Transverse colon (tissue), 4 donors: Measurements from ENCODE around the gene SYCE3. TPM values are rescaled to one million over a fixed set of nuclear protein-coding genes. Genes with fewer than 3 reads are reported as not detected.

ENCODE experiments used
- DNase-seq: peaks from one replicate; pipeline ENCODE4 v3.0.0-alpha.2; 2019
- H3K27ac ChIP-seq, 4 donors: fragments of 200-600 bp; sonication (generic); 2 replicates each; pipeline ENCODE4 v1.5.1; 2016 to 2018; ENCODE audit warnings: inconsistent platforms in 4 of 4
- H3K27me3 ChIP-seq: fragments of 200-600 bp; sonication (generic); 2 replicates; pipeline ENCODE4 v1.5.1; 2017; ENCODE audit warnings: inconsistent platforms
- H3K36me3 ChIP-seq, 4 donors: fragments of 200-600 bp; sonication (generic); 2 replicates each; pipeline ENCODE4 v1.5.1; 2017 to 2019; ENCODE audit warnings: inconsistent platforms in 4 of 4
- H3K4me1 ChIP-seq, 4 donors: fragments of 200-600 bp; sonication (generic); 2 replicates each; pipeline ENCODE4 v1.5.1; 2017 to 2020; ENCODE audit warnings: inconsistent platforms in 4 of 4
- H3K4me3 ChIP-seq, 4 donors: fragments of 200-600 bp; sonication (generic); 1 replicate in 1 of 4; 2 replicates in 3 of 4; pipeline versions ENCODE4 v1.5.1 to v1.6.1; 2017 to 2019; ENCODE audit warnings: inconsistent platforms in 4 of 4
- H3K9me3 ChIP-seq, 2 donors: fragments of 200-600 bp; sonication (generic); 2 replicates each; pipeline ENCODE4 v1.5.1; 2017 to 2019; ENCODE audit warnings: inconsistent platforms in 2 of 2
- CTCF ChIP-seq, 5 experiments: fragments of 200-600 bp in 3 of 5; fragments of 450-650 bp in 2 of 5; sonication (generic) in 3 of 5; IDR thresholded peaks; 1 replicate in 2 of 5; 2 replicates in 3 of 5; pipeline ENCODE4 v1.5.1; 2016 to 2017; ENCODE audit warnings: antibody characterized with exemption in 5 of 5, inconsistent platforms in 3 of 5, mild to moderate bottlenecking in 2 of 5, moderate library complexity in 1 of 5
- EP300 ChIP-seq: sonication (generic); formaldehyde crosslinking; IDR thresholded peaks from one replicate; pipeline ENCODE4 v1.6.1; 2017; ENCODE audit warnings: antibody characterized with exemption, low read depth
- POLR2A ChIP-seq: fragments of 450-650 bp; IDR thresholded peaks from one replicate; pipeline ENCODE4 v1.6.1; 2016; ENCODE audit warnings: antibody characterized with exemption, mild to moderate bottlenecking, moderate library complexity
- POLR2AphosphoS5 ChIP-seq, 3 donors: sonication (generic); formaldehyde crosslinking; IDR thresholded peaks; one replicate each; pipeline ENCODE4 v1.6.1; 2016; ENCODE audit warnings: antibody characterized with exemption in 3 of 3
- WGBS, 2 donors: methylation state at CpG; one replicate each; pipeline ENCODE4 v1.1.5; 2018; ENCODE audit warnings: low coverage in 1 of 2; 5-methylcytosine and 5-hydroxymethylcytosine counted together
- in situ Hi-C, 4 donors: fragments of 200-750 bp; cut with MboI; loops; one replicate each; pipeline versions ENCODE4 v1.15.0 to v1.15.1; 2017; ENCODE audit warnings: low sequenced_read_pairs in 3 of 4, low pct_ligation_motif_present in 1 of 4, low pct_unique_long_range_greater_than_20kb in 1 of 4
- intact Hi-C: fragments of 100-400 bp; cut with DNase I; formaldehyde crosslinking; loops from one replicate; pipeline ENCODE4 v1.15.1; 2023; ENCODE audit warnings: low total_unique reads
- total RNA-seq, 4 donors: library from RNA; depleted of rRNA; stranded (reverse); fragments of >200 nt; gene quantifications; one replicate each; pipeline ENCODE4 v1.1.0, GENCODE V29; 2016

The SYCE3 gene
- total RNA-seq, 4 donors from 2014 or later, result not detected

- no peak overlapping the region for H3K4me3 ChIP-seq
- peaks cover 8 to 37% (median 28%) of the 10 kb centered on the region in 4 donors for H3K4me1 ChIP-seq
- no peak for DNase-seq
- intact Hi-C loops, result no loop called here
- WGBS, 2 donors, result 43% methylated on average over 34 of the region's 35 CpGs; no CpG with 5 or more reads in 1 of the 2 donors
- H3K27ac ChIP-seq, result no peak overlapping the region
- H3K36me3 ChIP-seq, result no peaks in the 10 kb centered on the region
- in situ Hi-C loops, result no loop called here
- H3K27me3 ChIP-seq, result peaks cover 43% of the 10 kb centered on the region
- no peak for TF ChIP-seq POLR2AphosphoS5 (IDR thresholded peaks at IDR 0.05)
- no peak for TF ChIP-seq EP300
- TF ChIP-seq CTCF (IDR thresholded peaks at IDR 0.05), result no peak
- no peak for TF ChIP-seq POLR2A
- no peaks in the 10 kb centered on the region for H3K9me3 ChIP-seq
Observed at GRCh38 chr22:50547263-50547985, 15.3 kb downstream of the SYCE3 start.

GRCh38 chr22:50546326-50547262, 16.1 kb downstream of the SYCE3 start:
- no peak for TF ChIP-seq CTCF (IDR thresholded peaks at IDR 0.05)
- TF ChIP-seq POLR2AphosphoS5 (IDR thresholded peaks at IDR 0.05), result no peak
- no peak for TF ChIP-seq POLR2A
- no peak for TF ChIP-seq EP300
- 80% methylated on average over 72 of the region's 78 CpGs; no CpG with 5 or more reads in 1 of the 2 donors for WGBS, 2 donors
- no peaks in the 10 kb centered on the region for H3K36me3 ChIP-seq
- no peak overlapping the region for H3K4me3 ChIP-seq
- H3K27ac ChIP-seq, result no peak overlapping the region
- H3K9me3 ChIP-seq, result no peaks in the 10 kb centered on the region
- no peak for DNase-seq
- in situ Hi-C loops, result no loop called here
- peaks cover 43% of the 10 kb centered on the region for H3K27me3 ChIP-seq
- peaks cover 9 to 40% (median 28%) of the 10 kb centered on the region in 4 donors for H3K4me1 ChIP-seq
- intact Hi-C loops, result no loop called here

GRCh38 chr22:50545522-50546325, 17.0 kb downstream of the SYCE3 start, which contains the start of gene KLHDC7B:
TSS of gene KLHDC7B (plus strand) at chr22:50545899. CDS start at chr22:50546244, 345 bp downstream.
- H3K36me3 ChIP-seq, result no peaks in the 10 kb centered on the region
- no peak for TF ChIP-seq EP300
- TF ChIP-seq POLR2AphosphoS5 (IDR thresholded peaks at IDR 0.05), result no peak
- no peak for TF ChIP-seq POLR2A
- no peak for TF ChIP-seq CTCF (IDR thresholded peaks at IDR 0.05)
- 79% methylated on average over 10 of the region's 10 CpGs; no CpG with 5 or more reads in 1 of the 2 donors for WGBS, 2 donors
- intact Hi-C loops (no loop called here), in situ Hi-C loops (no loop called here)
- no peaks in the 10 kb centered on the region for H3K9me3 ChIP-seq
- H3K27me3 ChIP-seq, result peaks cover 43% of the 10 kb centered on the region
- H3K27ac ChIP-seq, result peak within 1 kb of the TSS; percentile 40 to 65 (median 54)
- peaks cover 14 to 48% (median 28%) of the 10 kb centered on the region in 4 donors for H3K4me1 ChIP-seq
- no peak within 1 kb of the TSS for H3K4me3 ChIP-seq
- DNase-seq, result no peak
